EH (cell line): Measurements from ENCODE around the gene CTNNA2.
"Not testable (repeated sequence)": the region's sequence is repeated elsewhere in the genome, so short reads cannot be mapped to it uniquely, and the experiment has no call there.

Experiments
- DNase-seq: peaks from one replicate; pipeline ENCODE4 v3.0.0-alpha.2; 2015; ENCODE audit warnings: low read depth

CTNNA2 gene

GRCh38 chr2:80146757-80147156, 633.9 kb downstream of the CTNNA2 start:
- not testable (repeated sequence) for DNase-seq

GRCh38 chr2:80147690-80148089, 634.8 kb downstream of the CTNNA2 start:
- DNase-seq, result no peak

- no peak for DNase-seq
These were observed 636.1 kb downstream of the CTNNA2 start for GRCh38 chr2:80148906-80149305.

DNA sequence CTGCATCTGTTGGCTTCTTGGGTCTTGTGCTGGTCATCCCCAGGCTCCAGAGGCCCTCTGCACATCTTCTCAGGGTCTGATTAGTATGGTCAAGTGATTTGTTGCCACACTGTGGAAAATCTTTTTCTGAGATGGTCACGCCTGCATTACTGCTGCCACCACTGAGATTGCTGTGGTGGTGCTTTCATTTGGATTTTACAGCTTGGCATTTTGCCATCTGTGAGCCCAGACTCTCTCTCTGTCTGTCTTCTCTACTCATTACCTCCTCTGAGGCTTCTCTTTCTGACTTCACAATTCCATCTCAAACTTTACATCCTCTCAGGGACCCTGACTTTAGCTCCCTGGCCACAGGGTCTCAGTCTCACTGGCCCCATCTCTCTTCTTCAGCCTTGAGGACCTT, 637.1 kb downstream of the CTNNA2 start:
- no peak for DNase-seq

DNA sequence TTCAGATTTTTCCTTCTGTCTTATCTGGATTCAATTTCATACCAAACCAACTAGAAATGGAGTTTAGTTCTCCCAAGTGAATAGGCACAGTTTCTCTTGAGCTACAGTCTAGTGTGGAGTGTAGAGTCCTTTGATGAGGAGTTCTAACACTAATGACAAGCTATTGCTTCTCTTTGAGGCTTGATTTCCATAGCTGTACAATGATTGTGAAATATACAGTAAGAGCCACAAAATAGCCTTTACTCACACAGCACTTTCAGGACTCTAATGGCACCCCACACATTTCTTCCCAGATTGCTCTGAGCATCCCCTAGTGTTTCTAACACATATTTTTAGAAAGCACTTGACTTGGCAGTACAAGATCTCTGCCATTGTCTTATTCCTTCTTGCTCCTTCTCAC, 638.4 kb downstream of the CTNNA2 start:
- no peak for DNase-seq

GRCh38 chr2:80151651-80152050, 638.8 kb downstream of the CTNNA2 start:
- DNase-seq, result no peak

DNA sequence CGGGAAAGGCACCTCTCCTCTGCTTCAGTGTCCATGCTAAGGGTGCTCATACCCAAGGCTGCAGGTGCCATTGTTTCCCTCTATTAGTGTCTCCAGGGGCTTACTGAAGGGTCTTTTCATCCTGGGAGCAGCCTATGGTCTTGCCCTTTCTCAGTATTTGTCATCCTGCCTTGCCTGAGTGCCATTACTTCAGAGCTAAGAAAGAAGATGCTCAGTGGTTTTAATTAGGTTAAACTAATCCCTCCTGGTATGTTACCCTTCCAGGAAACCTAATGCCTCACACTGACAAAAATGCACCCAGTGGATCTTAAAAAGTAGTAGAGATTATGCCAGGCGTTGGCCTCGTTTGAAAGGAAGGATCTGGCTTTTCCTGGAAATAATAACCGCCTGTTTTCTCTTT, 640.3 kb downstream of the CTNNA2 start:
- DNase-seq, result no peak

DNA sequence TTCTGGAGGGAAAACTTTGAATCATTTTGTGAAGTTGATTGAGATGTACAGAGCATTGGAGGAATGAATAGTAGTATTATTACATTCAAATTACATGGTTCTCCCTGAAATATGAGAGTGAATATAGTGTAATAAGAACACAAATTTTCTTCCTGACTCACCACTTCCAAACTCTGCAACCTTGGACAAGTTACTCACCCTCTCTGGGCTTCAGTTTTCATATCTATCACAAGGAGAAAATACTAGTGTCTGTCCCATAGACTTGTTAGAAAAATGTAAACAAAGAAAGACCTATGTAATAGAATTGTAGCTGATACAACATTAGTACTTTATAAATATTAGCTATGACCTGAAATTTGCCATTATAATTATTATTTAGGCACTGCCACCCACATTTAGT, 640.9 kb downstream of the CTNNA2 start:
- no peak for DNase-seq

DNA sequence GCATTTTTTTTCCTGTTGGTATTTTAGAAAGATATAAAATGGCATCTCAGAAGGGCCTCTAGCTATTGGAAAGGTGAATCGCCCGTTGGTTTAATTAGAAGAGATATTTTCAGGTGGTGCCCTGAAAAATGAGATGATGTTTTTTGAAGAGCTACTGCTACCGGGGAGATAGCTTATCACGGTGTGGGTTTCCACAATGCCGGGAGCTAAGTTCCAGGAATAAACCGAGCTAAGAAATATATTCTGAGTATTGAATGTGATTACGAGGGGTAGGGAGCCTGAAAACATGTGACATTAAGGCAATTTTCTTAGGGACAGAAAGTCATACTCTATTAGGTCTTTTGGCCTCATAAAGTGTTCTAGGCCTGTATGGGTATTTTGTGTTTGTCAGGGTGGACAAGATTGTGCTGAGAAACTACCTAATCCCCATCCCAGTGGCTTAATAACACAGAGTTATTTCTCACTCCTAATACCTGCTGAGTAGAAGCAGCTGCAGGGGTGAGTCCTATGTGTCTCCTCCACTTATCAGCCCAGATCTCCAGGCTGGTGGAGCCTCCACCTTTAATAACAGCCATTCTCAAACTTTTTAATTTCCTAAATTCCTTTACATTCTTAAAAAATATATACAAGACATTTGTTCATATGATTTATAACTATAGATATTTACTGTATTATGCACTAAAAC, 641.5 kb downstream of the CTNNA2 start:
- DNase-seq, result no peak

DNA sequence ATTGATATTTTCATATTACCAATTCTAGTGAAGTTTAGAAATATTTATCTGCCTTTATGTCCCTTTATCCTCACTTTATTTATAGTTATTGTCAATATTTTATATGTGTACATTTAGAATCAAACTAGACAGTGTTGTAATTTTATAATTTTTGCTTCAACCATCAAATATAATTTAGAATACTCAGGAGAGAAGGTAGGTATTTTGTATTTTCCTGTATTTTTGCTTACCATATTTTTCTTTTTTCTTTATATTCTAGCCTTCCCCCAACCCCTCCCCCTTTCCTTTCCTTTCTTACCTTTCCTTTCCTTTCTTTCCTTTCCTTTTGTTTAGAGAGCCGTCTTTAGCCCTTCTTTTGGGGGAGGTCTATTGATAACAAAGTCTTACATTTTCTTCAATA, 651.5 kb downstream of the CTNNA2 start:
- no peak for DNase-seq

- DNase-seq, result no peak
These were observed 653.8 kb downstream of the CTNNA2 start for GRCh38 chr2:80166483-80167171.

DNA sequence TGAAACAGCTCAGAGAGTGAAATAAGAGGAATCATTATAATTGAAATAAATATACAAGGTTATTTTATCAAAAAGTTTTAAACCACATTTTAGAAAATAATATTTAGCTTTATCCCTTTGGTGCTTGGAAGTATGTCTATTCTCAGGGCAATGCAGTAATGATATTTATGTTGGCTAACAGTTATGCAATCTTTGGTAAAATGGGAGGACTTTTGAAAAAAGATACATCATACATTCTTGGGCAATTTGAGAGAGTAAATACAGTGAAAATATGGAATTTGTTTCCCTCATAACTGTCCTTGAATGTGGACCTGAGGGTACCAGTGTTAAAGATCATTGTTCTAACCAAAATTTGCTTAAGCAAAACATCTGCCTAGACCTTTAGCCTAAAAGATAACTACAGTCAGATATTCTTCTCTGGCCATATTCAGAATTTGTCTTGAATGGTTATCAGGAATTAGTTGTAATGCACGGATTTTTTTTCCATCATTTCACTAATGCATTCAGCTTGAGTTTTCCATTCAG, 654.5 kb downstream of the CTNNA2 start:
- no peak for DNase-seq

GRCh38 chr2:80168037-80168436, 655.2 kb downstream of the CTNNA2 start:
- no peak for DNase-seq

DNA sequence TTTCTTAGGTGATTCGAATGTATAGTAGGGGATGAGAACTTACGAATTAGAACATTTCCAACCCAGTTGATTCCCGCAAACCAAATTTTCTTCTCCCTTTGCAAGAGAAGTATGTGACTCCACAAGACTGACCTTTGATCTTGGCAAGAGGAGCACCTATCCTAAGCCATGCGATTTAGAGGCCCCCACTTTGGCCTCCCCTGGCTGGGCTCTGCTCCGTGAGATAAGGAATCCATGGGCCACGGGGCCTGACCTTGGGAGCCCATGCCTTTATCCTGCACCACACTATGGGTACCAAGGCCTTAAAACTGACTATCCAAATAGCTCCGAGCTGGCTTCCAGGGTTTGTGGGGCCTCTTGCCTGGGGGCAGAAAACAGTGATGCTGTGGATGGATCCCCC, 656.0 kb downstream of the CTNNA2 start:
- no peak for DNase-seq

DNA sequence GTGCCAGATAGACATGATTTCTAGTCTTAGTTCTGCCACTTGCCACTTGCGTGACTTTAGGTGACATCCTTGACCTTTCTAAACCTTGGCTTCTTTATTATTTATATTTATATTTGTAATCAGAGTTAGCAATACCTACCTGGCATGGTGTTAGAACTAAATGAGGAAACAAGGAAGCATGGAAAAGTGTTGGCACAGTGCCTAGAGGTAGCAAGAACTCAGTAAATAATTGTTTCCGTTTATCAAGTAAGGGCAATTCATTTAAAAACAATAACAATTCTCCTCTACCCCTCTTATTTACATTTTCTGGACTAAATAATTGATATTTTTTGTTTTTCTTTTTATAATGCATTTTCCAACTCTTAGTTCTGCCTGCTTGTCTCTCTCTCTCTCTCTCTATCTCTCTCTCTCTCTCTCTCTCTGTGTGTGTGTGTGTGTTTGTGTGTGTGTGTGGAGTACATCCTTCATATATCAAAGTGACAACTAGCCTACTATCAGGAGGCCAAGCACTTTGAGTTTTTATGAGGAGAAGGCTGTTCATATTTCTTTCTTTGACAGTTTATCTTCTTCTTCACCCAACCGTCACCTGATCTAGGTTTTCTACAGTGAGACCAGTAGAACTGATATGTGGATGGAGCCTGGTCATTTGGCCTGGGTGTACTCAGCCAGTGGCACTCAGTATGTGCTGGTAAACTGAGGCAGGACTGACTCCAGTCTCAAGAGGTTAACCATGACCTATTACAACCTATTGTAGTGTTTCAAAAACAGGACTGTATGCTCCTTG, 657.2 kb downstream of the CTNNA2 start:
- DNase-seq, result no peak

GRCh38 chr2:80185091-80185490, 672.2 kb downstream of the CTNNA2 start:
- no peak for DNase-seq

DNA sequence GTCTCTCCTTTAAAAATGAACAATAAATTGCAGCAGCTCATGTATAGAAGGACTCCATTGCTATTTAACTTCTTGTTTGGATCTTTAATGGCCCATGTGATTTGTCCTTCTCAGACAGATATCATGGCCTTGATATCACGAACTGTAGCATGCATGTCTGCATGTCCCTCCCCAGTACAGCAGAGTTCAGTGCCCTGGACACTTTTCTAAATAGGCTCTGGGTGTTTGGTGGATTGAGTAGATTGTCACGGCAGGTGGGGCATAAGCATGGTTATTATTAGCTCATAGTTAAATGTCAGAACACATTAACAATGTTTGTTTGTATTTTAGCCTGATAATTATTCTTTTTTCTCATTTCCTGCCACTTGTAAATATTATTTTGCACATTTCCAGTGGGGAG, 673.4 kb downstream of the CTNNA2 start:
- DNase-seq, result no peak

DNA sequence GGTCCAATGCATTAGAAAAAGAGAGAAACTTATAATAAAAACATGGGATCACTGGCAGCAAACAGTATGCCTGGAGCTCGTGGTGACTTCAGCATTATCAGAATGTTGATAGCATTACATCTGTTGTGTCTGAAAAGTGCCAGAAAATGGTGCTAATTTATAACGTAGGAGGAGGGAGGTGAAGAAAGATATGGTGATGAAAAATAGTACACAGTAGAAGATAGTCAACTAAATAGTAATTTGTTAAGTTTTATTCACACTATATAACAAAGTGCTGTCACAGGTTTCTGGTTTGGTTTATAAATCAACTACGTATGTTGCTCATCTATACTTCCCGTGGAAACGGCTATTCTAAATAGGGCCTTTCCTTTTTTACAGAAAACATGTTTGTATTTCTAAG, 674.3 kb downstream of the CTNNA2 start:
- DNase-seq, result no peak

DNA sequence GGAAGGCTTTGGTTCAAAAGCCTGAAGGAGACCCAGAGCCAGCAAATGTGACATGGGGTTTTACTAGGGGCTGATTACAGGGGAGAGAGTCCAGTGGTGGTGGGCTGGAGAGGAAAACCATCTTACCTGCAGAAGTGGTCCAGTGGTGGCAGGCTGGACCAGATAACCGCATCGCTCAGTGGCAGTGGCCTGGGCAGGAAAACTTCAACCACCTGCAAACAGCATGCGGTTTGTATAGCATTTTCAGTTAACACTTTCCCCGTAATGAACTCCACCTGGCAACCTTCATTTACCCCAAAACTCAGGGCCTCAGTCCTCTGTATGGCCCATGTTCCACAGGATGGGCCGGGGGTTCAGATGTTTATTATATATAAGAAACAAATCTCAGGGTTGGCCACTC, 677.3 kb downstream of the CTNNA2 start:
- no peak for DNase-seq

DNA sequence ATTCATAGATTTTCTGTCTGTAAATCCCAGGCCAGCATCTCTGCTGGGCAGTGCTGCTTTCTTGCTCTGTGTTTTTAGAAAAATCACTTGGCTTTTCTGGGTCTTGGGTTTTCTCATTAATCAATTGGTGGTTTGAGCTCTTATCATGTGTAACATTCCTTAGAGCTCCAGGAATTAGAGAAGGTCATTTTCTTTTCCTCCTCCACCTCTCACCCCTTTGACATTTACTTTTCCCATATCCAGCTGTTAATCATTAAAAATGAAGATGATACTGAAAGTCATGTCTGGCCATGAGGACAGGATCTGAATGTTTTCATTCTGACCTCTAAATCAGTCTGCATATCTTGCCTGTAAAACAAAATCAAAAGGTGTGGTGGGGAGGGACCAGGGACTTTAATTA, 680.7 kb downstream of the CTNNA2 start:
- no peak for DNase-seq

DNA sequence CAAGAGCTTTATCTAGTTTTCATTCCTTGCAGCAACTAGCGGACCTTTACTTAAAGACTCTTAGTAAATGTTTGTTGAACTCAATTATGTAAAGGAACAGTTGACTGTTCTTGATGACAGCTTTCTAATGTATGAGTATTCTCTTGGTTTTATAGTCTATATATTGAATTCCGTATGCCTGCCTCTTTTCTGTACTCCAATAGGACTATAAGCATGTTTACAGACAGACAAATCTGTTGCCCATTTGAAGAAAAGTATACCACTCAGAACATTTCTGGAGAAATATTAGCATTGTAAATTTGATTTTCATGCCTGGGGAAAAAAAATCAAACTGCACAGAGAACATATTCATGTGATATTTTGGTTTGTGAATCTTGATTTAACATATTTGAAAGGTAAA, 682.2 kb downstream of the CTNNA2 start:
- no peak for DNase-seq

- no peak for DNase-seq
These were observed 685.2 kb downstream of the CTNNA2 start for GRCh38 chr2:80198042-80198441.

DNA sequence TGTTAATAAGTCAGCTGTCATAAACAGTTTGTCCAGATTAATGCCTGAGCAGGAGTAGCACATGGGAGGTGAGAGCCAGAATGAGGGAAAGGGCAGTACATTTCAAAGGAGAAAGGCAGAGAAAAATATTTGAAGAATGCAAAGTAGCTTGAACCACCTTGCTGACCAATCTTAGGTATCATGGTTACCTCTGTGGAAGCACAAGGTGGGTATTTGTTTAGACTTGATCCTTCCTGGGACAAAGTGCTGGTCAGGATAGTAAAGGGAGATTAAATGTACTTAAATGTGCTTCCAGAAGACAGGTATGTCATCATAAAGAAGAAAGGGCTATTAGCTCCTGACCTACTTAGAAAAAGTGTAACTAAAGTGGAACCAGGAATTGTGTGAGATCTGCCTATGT, 686.7 kb downstream of the CTNNA2 start:
- no peak for DNase-seq
